Hematopoietic multipotent progenitor cell treated with erythropoietin and hydrocortisone succinate and interleukin-3 and kit ligand, for 8 days (in vitro differentiated cells): ENCODE results near the gene RAB2B.
A peak's percentile ranks its signal among the peaks of the same experiment; 100 is the strongest.

Experiments
- DNase-seq: peaks from one replicate; pipeline ENCODE4 v3.0.0-alpha.2; 2015

RAB2B gene

GRCh38 chr14:21476925-21477681 lies at the start of gene RAB2B, which contains the start of gene TOX4:
Gene RAB2B, minus strand, starts transcription at chr14:21476959. Its CDS starts 87 bp downstream, at chr14:21476872.
Gene TOX4, plus strand, starts transcription at chr14:21477195. Its CDS starts 84 bp downstream, at chr14:21477279.
- DNase-seq, result peak; percentile 99

- DNase-seq, result peak; percentile 70
Measured at GRCh38 chr14:21525962-21526671, 49.4 kb upstream of the RAB2B start, which contains the start of gene SALL2. Gene SALL2, minus strand, starts transcription at chr14:21526346. Its CDS starts 219 bp downstream, at chr14:21526127.

GRCh38 chr14:21525571-21525961 lies 48.8 kb upstream of the RAB2B start:
- DNase-seq, result no peak

- no peak for DNase-seq
Measured at GRCh38 chr14:21524575-21525490, 48.1 kb upstream of the RAB2B start.

- no peak for DNase-seq
Measured at GRCh38 chr14:21523203-21523602, 46.4 kb upstream of the RAB2B start.

GRCh38 chr14:21521501-21521900 lies 44.7 kb upstream of the RAB2B start:
- DNase-seq, result no peak

- no peak for DNase-seq
Measured at GRCh38 chr14:21520767-21521166, 44.0 kb upstream of the RAB2B start.

- no peak for DNase-seq
Measured at GRCh38 chr14:21518725-21519124, 42.0 kb upstream of the RAB2B start.

- no peak for DNase-seq
Measured at GRCh38 chr14:21514341-21514740, 37.6 kb upstream of the RAB2B start.

- DNase-seq, result peak; percentile 99
Measured at GRCh38 chr14:21510735-21511657, 34.2 kb upstream of the RAB2B start, which contains the start of gene METTL3. Gene METTL3, minus strand, starts transcription at chr14:21511340. Its CDS starts 117 bp downstream, at chr14:21511223.

- DNase-seq, result peak; percentile 17
Measured at GRCh38 chr14:21509432-21510143, 32.8 kb upstream of the RAB2B start.

GRCh38 chr14:21506557-21506956 lies 29.8 kb upstream of the RAB2B start:
- DNase-seq, result no peak

- peak; percentile 16 for DNase-seq
Measured at GRCh38 chr14:21505012-21505553, 28.3 kb upstream of the RAB2B start.

- DNase-seq, result no peak
Measured at GRCh38 chr14:21503376-21503775, 26.6 kb upstream of the RAB2B start.

- DNase-seq, result no peak
Measured at GRCh38 chr14:21501568-21501967, 24.8 kb upstream of the RAB2B start.

- peak; percentile 74 for DNase-seq
Measured at GRCh38 chr14:21498540-21499526, 22.1 kb upstream of the RAB2B start.

GRCh38 chr14:21496453-21496852 lies 19.7 kb upstream of the RAB2B start:
- no peak for DNase-seq

GRCh38 chr14:21494902-21495762 lies 18.4 kb upstream of the RAB2B start:
- no peak for DNase-seq
